Tibial nerve (tissue), 4 donors: ENCODE data around the gene TBCD.

Experiments
- CTCF ChIP-seq, 5 experiments: fragments of 200-600 bp in 3 of 5; fragments of 450-650 bp in 2 of 5; sonication (generic) in 3 of 5; IDR thresholded peaks; one replicate each; pipeline ENCODE4 v1.5.1; 2016 to 2019; ENCODE audit warnings: antibody characterized with exemption in 5 of 5, mild to moderate bottlenecking in 3 of 5, moderate library complexity in 2 of 5
- EP300 ChIP-seq, 2 donors: sonication (generic); formaldehyde crosslinking; IDR thresholded peaks; one replicate each; pipeline ENCODE4 v1.6.1; 2017; ENCODE audit warnings: antibody characterized with exemption in 2 of 2, mild to moderate bottlenecking in 1 of 2
- POLR2A ChIP-seq, 2 donors: fragments of 450-650 bp; IDR thresholded peaks; one replicate each; pipeline ENCODE4 v1.6.1; 2017; ENCODE audit warnings: antibody characterized with exemption in 2 of 2, mild to moderate bottlenecking in 2 of 2, moderate library complexity in 2 of 2

- TF ChIP-seq POLR2A (IDR thresholded peaks at IDR 0.05) (no peak), CTCF (IDR thresholded peaks at IDR 0.05) (no peak), EP300 (IDR thresholded peaks at IDR 0.05) (no peak)
Measured at GRCh38 chr17:82800885-82801284, 49.0 kb downstream of the TBCD start.
